ENCODE data around the gene HOXB3.

The HOXB3 gene

GRCh38 chr17:48515925-48516900 lies 73.8 kb downstream of the HOXB3 start:
- no peak for ATAC-seq (ENCODE audit: insufficient read depth, low read depth)
- Histone ChIP-seq H3K36me3 (ENCODE audit: insufficient read depth, low read length) (no peaks in the 10 kb centered on the region), H3K79me2 (ENCODE audit: insufficient read depth, low read length) (no peaks in the 10 kb centered on the region), H3K9me3 (ENCODE audit: insufficient read depth, low read length, severe bottlenecking) (no peaks in the 10 kb centered on the region), H3K9ac (ENCODE audit: low read depth, low read length) (no peak overlapping the region), H3K4me2 (ENCODE audit: insufficient read depth, low read length) (no peak overlapping the region), H3K4me1 (ENCODE audit: insufficient read depth, low read length) (no peaks in the 10 kb centered on the region), H3K4me3 (ENCODE audit: low read depth in 1 of 2, low read length in 2 of 2) (no peak overlapping the region), H3K27ac (ENCODE audit: low read length) (no peak overlapping the region), H3K27me3 (ENCODE audit: insufficient read depth, low read length, poor library complexity) (peaks cover 24% of the 10 kb centered on the region), H2AFZ (ENCODE audit: low read depth, low read length) (no peak overlapping the region), H4K20me1 (ENCODE audit: insufficient read depth, low read length) (no peaks in the 10 kb centered on the region)
- no peak for DNase-seq
- no peak for TF ChIP-seq CTCF (IDR thresholded peaks at IDR 0.05; ENCODE audit: borderline replicate concordance, extremely low read depth, low read length, poor library complexity, severe bottlenecking)
- no peak for TF ChIP-seq EZH2 (IDR thresholded peaks at IDR 0.05; ENCODE audit: borderline replicate concordance, low read depth, low read length, severe bottlenecking)

GRCh38 chr17:48514477-48514876 lies 75.6 kb downstream of the HOXB3 start:
- no peaks in the 10 kb centered on the region for H3K9me3 ChIP-seq (ENCODE audit: insufficient read depth, low read length, severe bottlenecking)
- H3K27me3 ChIP-seq (ENCODE audit: insufficient read depth, low read length, poor library complexity), result peaks cover 24% of the 10 kb centered on the region
- no peaks in the 10 kb centered on the region for H3K79me2 ChIP-seq (ENCODE audit: insufficient read depth, low read length)
- no peak overlapping the region for H2AFZ ChIP-seq (ENCODE audit: low read depth, low read length)
- DNase-seq (no peak), ATAC-seq (ENCODE audit: insufficient read depth, low read depth) (no peak)
- H3K9ac ChIP-seq (ENCODE audit: low read depth, low read length), result no peak overlapping the region
- no peaks in the 10 kb centered on the region for H3K36me3 ChIP-seq (ENCODE audit: insufficient read depth, low read length)
- H4K20me1 ChIP-seq (ENCODE audit: insufficient read depth, low read length), result no peaks in the 10 kb centered on the region
- TF ChIP-seq EZH2 (IDR thresholded peaks at IDR 0.05; ENCODE audit: borderline replicate concordance, low read depth, low read length, severe bottlenecking) (no peak), CTCF (IDR thresholded peaks at IDR 0.05; ENCODE audit: borderline replicate concordance, extremely low read depth, low read length, poor library complexity, severe bottlenecking) (no peak)
- no peaks in the 10 kb centered on the region for H3K4me1 ChIP-seq (ENCODE audit: insufficient read depth, low read length)
- no peak overlapping the region for H3K27ac ChIP-seq (ENCODE audit: low read length)
- no peak overlapping the region for H3K4me3 ChIP-seq (ENCODE audit: low read depth in 1 of 2, low read length in 2 of 2)
- no peak overlapping the region for H3K4me2 ChIP-seq (ENCODE audit: insufficient read depth, low read length)

GRCh38 chr17:48513666-48514455 lies 76.2 kb downstream of the HOXB3 start:
- TF ChIP-seq EZH2 (IDR thresholded peaks at IDR 0.05; ENCODE audit: borderline replicate concordance, low read depth, low read length, severe bottlenecking) (no peak), CTCF (IDR thresholded peaks at IDR 0.05; ENCODE audit: borderline replicate concordance, extremely low read depth, low read length, poor library complexity, severe bottlenecking) (no peak)
- Histone ChIP-seq H2AFZ (ENCODE audit: low read depth, low read length) (no peak overlapping the region), H3K36me3 (ENCODE audit: insufficient read depth, low read length) (no peaks in the 10 kb centered on the region), H3K27ac (ENCODE audit: low read length) (no peak overlapping the region), H3K4me3 (ENCODE audit: low read depth in 1 of 2, low read length in 2 of 2) (no peak overlapping the region), H4K20me1 (ENCODE audit: insufficient read depth, low read length) (no peaks in the 10 kb centered on the region), H3K27me3 (ENCODE audit: insufficient read depth, low read length, poor library complexity) (peaks cover 24% of the 10 kb centered on the region), H3K79me2 (ENCODE audit: insufficient read depth, low read length) (no peaks in the 10 kb centered on the region), H3K9me3 (ENCODE audit: insufficient read depth, low read length, severe bottlenecking) (no peaks in the 10 kb centered on the region), H3K9ac (ENCODE audit: low read depth, low read length) (no peak overlapping the region), H3K4me1 (ENCODE audit: insufficient read depth, low read length) (no peaks in the 10 kb centered on the region), H3K4me2 (ENCODE audit: insufficient read depth, low read length) (no peak overlapping the region)
- ATAC-seq (ENCODE audit: insufficient read depth, low read depth) (no peak), DNase-seq (no peak)

Measured in DND-41 (cell line).